OCI-LY1 (cell line): ENCODE data around the gene EXOC6B.
"Not testable (repeated sequence)": the region's sequence is repeated elsewhere in the genome, so short reads cannot be mapped to it uniquely, and the experiment has no call there.

Experiments used
- H2AFZ ChIP-seq: fragments of 200-600 bp; sonication (generic), shearing (Covaris generic); 2 replicates; pipeline ENCODE4 v1.6.0; 2014; ENCODE audit warnings: antibody characterized with exemption, mild to moderate bottlenecking, low read length
- H3F3A ChIP-seq: fragments of 200-600 bp; sonication (generic), shearing (Covaris generic); 2 replicates; pipeline ENCODE4 v1.6.0; 2014; ENCODE audit warnings: mild to moderate bottlenecking, antibody characterized with exemption, low read length, moderate library complexity; ENCODE audit not compliant: insufficient read depth
- H3K27ac ChIP-seq: fragments of 200-600 bp; sonication (generic); 2 replicates; pipeline ENCODE4 v1.5.1; 2014; ENCODE audit warnings: low read length, mixed run types, mild to moderate bottlenecking, low read depth; ENCODE audit not compliant: poor library complexity, severe bottlenecking
- H3K27me3 ChIP-seq: fragments of 200-600 bp; sonication (generic); 2 replicates; pipeline ENCODE4 v1.6.0; 2014; ENCODE audit warnings: antibody characterized with exemption, mild to moderate bottlenecking, low read length, moderate library complexity; ENCODE audit not compliant: insufficient read depth
- H3K36me3 ChIP-seq: fragments of 200-600 bp; sonication (generic); 2 replicates; pipeline ENCODE4 v1.6.1; 2014; ENCODE audit warnings: mild to moderate bottlenecking, antibody characterized with exemption, low read length, moderate library complexity, mixed read lengths; ENCODE audit not compliant: insufficient read depth
- H3K4me1 ChIP-seq: fragments of 200-600 bp; sonication (generic); 2 replicates; pipeline ENCODE4 v1.5.1; 2014; ENCODE audit warnings: mild to moderate bottlenecking, low read length, moderate library complexity; ENCODE audit not compliant: insufficient read depth, severe bottlenecking
- H3K4me2 ChIP-seq: fragments of 200-600 bp; sonication (generic), shearing (Covaris generic); 2 replicates; pipeline ENCODE4 v1.6.1; 2014; ENCODE audit warnings: low read length
- H3K4me3 ChIP-seq: fragments of 200-600 bp; sonication (generic); 2 replicates; pipeline ENCODE4 v1.5.1; 2014; ENCODE audit warnings: low read length, low read depth, mild to moderate bottlenecking, mixed read lengths; ENCODE audit not compliant: poor library complexity, severe bottlenecking
- H3K79me2 ChIP-seq: fragments of 200-600 bp; shearing (Covaris generic); 2 replicates; pipeline ENCODE4 v1.6.1; 2016; ENCODE audit warnings: mixed run types, low read length, mixed read lengths; ENCODE audit not compliant: insufficient read depth
- H3K9ac ChIP-seq: fragments of 200-600 bp; sonication (generic), shearing (Covaris generic); 2 replicates; pipeline ENCODE4 v1.6.1; 2014; ENCODE audit warnings: mild to moderate bottlenecking, low read length, mixed read lengths
- H3K9me2 ChIP-seq: fragments of 200-600 bp; sonication (generic), shearing (Covaris generic); 2 replicates; pipeline ENCODE4 v1.6.1; 2014; ENCODE audit warnings: low read depth, mild to moderate bottlenecking, low read length, mixed read lengths
- H3K9me3 ChIP-seq: fragments of 200-600 bp; shearing (Covaris generic); 2 replicates; pipeline ENCODE4 v1.6.1; 2014; ENCODE audit warnings: low read length, mixed read lengths
- H4K20me1 ChIP-seq: fragments of 200-600 bp; sonication (generic), shearing (Covaris generic); 2 replicates; pipeline ENCODE4 v1.6.0; 2016; ENCODE audit warnings: mild to moderate bottlenecking, low read length; ENCODE audit not compliant: insufficient read depth
- CTCF ChIP-seq: fragments of 200-600 bp; sonication (generic), shearing (Covaris generic); IDR thresholded peaks from 2 replicates; pipeline ENCODE4 v1.5.1; 2017; ENCODE audit warnings: mild to moderate bottlenecking, antibody characterized with exemption, low read length, moderate library complexity, mixed read lengths
- EZH2 ChIP-seq: fragments of 200-600 bp; sonication (generic), shearing (Covaris generic); IDR thresholded peaks from 2 replicates; pipeline ENCODE4 v1.8.0; 2017; ENCODE audit warnings: borderline replicate concordance, mixed run types, mild to moderate bottlenecking, antibody characterized with exemption, low read length, moderate library complexity, mixed read lengths

The EXOC6B gene

GRCh38 chr2:72602095-72602494 lies 223.7 kb downstream of the EXOC6B start:
- Histone ChIP-seq H3K27me3 (no peaks in the 10 kb centered on the region), H3K9me2 (no peaks in the 10 kb centered on the region), H3K9ac (no peak overlapping the region), H3K4me2 (no peak overlapping the region), H3K36me3 (no peaks in the 10 kb centered on the region), H3K4me1 (no peaks in the 10 kb centered on the region), H3K79me2 (no peaks in the 10 kb centered on the region), H3K9me3 (no peaks in the 10 kb centered on the region), H3K4me3 (no peak overlapping the region), H4K20me1 (no peaks in the 10 kb centered on the region), H3F3A (no peaks in the 10 kb centered on the region), H3K27ac (no peak overlapping the region), H2AFZ (no peak overlapping the region)
- TF ChIP-seq EZH2 (no peak), CTCF (no peak)

DNA sequence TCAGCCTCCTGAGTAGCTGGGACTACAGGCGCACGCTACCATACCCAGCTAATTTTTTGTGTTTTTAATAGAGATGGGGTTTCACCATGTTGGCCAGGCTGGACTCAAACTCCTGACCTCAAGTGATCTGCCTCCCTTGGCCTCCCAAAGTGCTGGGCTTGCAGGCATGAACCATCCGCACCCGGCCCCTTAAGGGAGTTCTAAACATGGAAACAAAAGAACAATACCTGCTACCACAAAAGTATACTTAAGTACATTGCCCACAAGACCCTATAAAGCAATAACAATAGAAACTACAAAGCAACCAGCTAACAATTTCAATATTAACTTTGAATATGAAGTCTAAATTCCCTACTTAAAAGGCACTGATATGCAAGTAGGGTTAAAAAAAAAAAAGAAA lies 242.0 kb downstream of the EXOC6B start:
- not testable (repeated sequence) for H3K36me3 ChIP-seq, H3K4me3 ChIP-seq, H3K9me3 ChIP-seq, H3K79me2 ChIP-seq, H2AFZ ChIP-seq, H3K9me2 ChIP-seq, H3K27ac ChIP-seq, H3K27me3 ChIP-seq, H3F3A ChIP-seq, H3K4me2 ChIP-seq, H4K20me1 ChIP-seq, H3K4me1 ChIP-seq, H3K9ac ChIP-seq

DNA sequence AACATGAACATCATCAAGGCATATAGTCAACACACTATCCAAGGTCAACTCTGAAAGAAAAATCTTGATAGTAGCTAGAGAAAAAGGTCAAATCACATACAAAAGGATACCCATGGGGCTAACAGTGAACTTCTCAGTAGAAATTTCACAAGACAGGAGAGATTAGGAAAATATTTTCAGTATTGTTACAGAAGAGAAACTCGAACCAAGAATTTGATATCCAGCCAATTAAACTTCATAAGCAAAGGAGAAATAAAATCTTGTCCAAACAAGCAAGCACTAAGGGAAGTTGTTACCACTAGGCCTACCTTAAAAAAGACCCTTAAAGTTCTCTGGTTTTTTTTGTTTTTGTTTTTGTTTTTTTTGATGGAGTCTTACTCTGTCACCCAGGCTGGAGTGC lies 242.5 kb downstream of the EXOC6B start:
- TF ChIP-seq CTCF = no peak
- no peak for TF ChIP-seq EZH2
- Histone ChIP-seq H3K9me3 (no peaks in the 10 kb centered on the region), H3K36me3 (no peaks in the 10 kb centered on the region), H3K9ac (no peak overlapping the region), H3K4me2 (no peak overlapping the region), H3K79me2 (no peaks in the 10 kb centered on the region), H3F3A (no peaks in the 10 kb centered on the region), H3K4me1 (no peaks in the 10 kb centered on the region), H2AFZ (no peak overlapping the region), H4K20me1 (no peaks in the 10 kb centered on the region), H3K4me3 (no peak overlapping the region), H3K27me3 (no peaks in the 10 kb centered on the region), H3K27ac (no peak overlapping the region), H3K9me2 (no peaks in the 10 kb centered on the region)

DNA sequence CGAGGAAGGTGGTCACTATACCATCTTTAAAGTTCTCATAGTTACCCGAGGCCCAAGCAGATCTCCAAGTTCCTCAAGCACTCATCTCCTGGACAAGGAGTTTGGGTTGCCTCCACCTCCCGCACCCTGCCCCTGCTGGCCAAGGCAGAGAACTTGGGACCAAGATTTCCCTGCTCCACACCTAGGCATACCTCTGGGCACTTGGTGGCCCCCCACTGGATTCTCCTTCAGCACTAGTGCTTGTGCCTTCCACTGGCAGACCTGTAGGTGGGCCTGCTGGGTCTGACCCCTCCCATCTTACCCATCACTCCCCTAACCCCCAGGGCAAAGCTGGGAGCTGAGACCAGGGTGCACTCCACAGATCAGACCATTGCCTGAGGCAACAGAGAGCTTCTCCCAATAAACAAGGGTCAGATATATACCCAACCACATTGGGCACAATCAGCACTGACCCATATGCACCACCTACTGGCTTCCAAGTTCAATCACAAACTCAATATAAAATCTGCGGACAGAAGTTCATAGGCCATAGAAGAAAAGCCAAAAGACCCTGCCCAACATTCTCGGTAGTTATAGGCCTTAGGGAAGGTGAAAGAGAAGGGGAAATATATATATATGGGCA lies 244.2 kb downstream of the EXOC6B start:
- Histone ChIP-seq H3K4me1 (no peaks in the 10 kb centered on the region), H3K9me2 (no peaks in the 10 kb centered on the region), H4K20me1 (no peaks in the 10 kb centered on the region), H3K27me3 (no peaks in the 10 kb centered on the region), H3K27ac (no peak overlapping the region), H3K4me3 (no peak overlapping the region), H3K9ac (no peak overlapping the region), H3K79me2 (no peaks in the 10 kb centered on the region), H3K36me3 (no peaks in the 10 kb centered on the region), H3F3A (no peaks in the 10 kb centered on the region), H3K9me3 (no peaks in the 10 kb centered on the region), H2AFZ (no peak overlapping the region), H3K4me2 (no peak overlapping the region)
- TF ChIP-seq EZH2 (no peak), CTCF (no peak)
